Upper lobe of left lung (tissue), 6 donors: ENCODE measurements around the gene JMJD1C. TPM values are rescaled to one million over a fixed set of nuclear protein-coding genes. Genes with fewer than 3 reads are reported as not detected.
A peak's percentile ranks its signal among the peaks of the same experiment; 100 is the strongest.

Experiments
- ATAC-seq, 2 donors: fragments of 200-7000 bp; cut with Tn5 transposase; one replicate each; pipeline ENCODE4 v1.9.1; 2022; ENCODE audit warnings: mild to moderate bottlenecking in 2 of 2, moderate library complexity in 2 of 2; ENCODE audit not compliant: low FRiP score in 2 of 2
- DNase-seq, 2 donors: peaks; one replicate each; pipeline ENCODE4 v3.0.0-alpha.2; 2019 to 2020
- H3K27ac ChIP-seq, 4 donors: fragments of 200-600 bp; sonication (generic); one replicate each; pipeline ENCODE4 v1.5.1; 2016 to 2019
- H3K27me3 ChIP-seq, 4 donors: fragments of 200-600 bp; sonication (generic); one replicate each; pipeline ENCODE4 v1.5.1; 2017 to 2019
- H3K36me3 ChIP-seq, 4 donors: fragments of 200-600 bp; sonication (generic); one replicate each; pipeline ENCODE4 v1.5.1; 2016 to 2019
- H3K4me1 ChIP-seq, 4 donors: fragments of 200-600 bp; sonication (generic); one replicate each; pipeline ENCODE4 v1.5.1; 2018 to 2019
- H3K4me3 ChIP-seq, 4 donors: fragments of 200-600 bp; sonication (generic); one replicate each; pipeline ENCODE4 v1.5.1; 2017 to 2019; ENCODE audit warnings: mild to moderate bottlenecking in 2 of 4, moderate library complexity in 1 of 4
- H3K9me3 ChIP-seq, 4 donors: fragments of 200-600 bp; sonication (generic); one replicate each; pipeline ENCODE4 v1.5.1; 2018 to 2019
- EP300 ChIP-seq, 4 donors: sonication (generic); formaldehyde crosslinking; IDR thresholded peaks; one replicate each; pipeline ENCODE4 v1.5.1; 2017; ENCODE audit warnings: antibody characterized with exemption in 4 of 4, control low read depth in 2 of 4
- POLR2A ChIP-seq, 4 donors: fragments of 450-650 bp; IDR thresholded peaks; one replicate each; pipeline ENCODE4 v1.5.1; 2016 to 2017; ENCODE audit warnings: antibody characterized with exemption in 4 of 4, mild to moderate bottlenecking in 2 of 4
- POLR2AphosphoS5 ChIP-seq, 2 donors: sonication (generic); formaldehyde crosslinking; IDR thresholded peaks; one replicate each; pipeline ENCODE4 v1.5.1; 2017; ENCODE audit warnings: antibody characterized with exemption in 2 of 2
- WGBS, 2 donors: methylation state at CpG; one replicate each; pipeline ENCODE4 v1.1.5; 2017 to 2018; 5-methylcytosine and 5-hydroxymethylcytosine counted together
- total RNA-seq, 6 donors: library from RNA; depleted of rRNA in 4 of 6; stranded (reverse); fragments of >200 nt in 4 of 6; gene quantifications; one replicate each; pipeline versions ENCODE4 v1.1.0 to v1.2.1, GENCODE V29; 2016 to 2021
- TF ChIP-seq, protein P1 (sequence below), 6 experiments: fragments of 450-650 bp in 4 of 6; fragments of 200-600 bp in 2 of 6; sonication (generic) in 2 of 6; IDR thresholded peaks; one replicate each; pipeline ENCODE4 v1.5.1; 2016 to 2019; ENCODE audit warnings: antibody characterized with exemption in 6 of 6
- donor health status: DM: no; HTN: no; CAD: no; lungs with moderate emphysema.
- donor health status: DM: no; HTN: yes; CAD: no; lungs with severe emphysema.

JMJD1C gene
- total RNA-seq, 6 donors from 2014 or later, result 80.2 to 130 (median 94.2) TPM

DNA sequence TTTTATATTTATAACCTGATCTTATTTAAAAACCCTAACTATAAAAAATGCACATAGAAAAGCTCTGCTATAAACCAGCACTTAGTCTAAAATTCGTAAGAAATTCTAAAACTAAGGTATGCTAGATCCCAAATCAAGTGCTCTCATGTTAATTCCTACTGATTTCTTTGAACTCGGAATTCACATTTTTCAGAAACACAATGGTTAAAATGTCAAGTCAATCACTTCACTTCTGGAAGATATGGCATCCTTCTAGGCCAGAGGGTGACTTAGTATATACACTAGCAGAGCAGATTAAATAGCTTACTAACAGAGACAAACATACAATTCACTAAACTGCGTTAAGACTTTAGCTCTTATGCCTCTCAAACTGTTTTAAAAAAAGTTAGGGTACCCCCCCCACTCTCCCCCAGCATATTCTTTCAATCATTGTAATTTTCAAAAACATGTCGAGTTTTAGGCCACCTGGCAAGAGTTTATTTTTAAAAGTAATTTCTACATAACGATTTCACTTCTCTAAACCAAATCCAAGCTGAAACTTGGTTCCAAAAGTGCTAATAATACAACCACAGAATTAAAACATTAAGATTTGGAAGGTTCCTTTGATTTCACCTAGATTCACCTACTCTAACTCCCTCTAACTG is 203.2 kb downstream of the JMJD1C start:
- ATAC-seq (no peak), DNase-seq (no peak)
- H3K4me3 ChIP-seq, result no peak overlapping the region
- H3K4me1 ChIP-seq, result peaks cover 56 to 70% (median 63%) of the 10 kb centered on the region in 4 donors
- peak overlapping the region in 3 of 4 donors; percentile 15 to 76 (median 20) for H3K27ac ChIP-seq
- no peak for TF ChIP-seq POLR2AphosphoS5 (IDR thresholded peaks at IDR 0.05)
- no peak for TF ChIP-seq POLR2A (IDR thresholded peaks at IDR 0.05)
- TF ChIP-seq, protein P1, sequence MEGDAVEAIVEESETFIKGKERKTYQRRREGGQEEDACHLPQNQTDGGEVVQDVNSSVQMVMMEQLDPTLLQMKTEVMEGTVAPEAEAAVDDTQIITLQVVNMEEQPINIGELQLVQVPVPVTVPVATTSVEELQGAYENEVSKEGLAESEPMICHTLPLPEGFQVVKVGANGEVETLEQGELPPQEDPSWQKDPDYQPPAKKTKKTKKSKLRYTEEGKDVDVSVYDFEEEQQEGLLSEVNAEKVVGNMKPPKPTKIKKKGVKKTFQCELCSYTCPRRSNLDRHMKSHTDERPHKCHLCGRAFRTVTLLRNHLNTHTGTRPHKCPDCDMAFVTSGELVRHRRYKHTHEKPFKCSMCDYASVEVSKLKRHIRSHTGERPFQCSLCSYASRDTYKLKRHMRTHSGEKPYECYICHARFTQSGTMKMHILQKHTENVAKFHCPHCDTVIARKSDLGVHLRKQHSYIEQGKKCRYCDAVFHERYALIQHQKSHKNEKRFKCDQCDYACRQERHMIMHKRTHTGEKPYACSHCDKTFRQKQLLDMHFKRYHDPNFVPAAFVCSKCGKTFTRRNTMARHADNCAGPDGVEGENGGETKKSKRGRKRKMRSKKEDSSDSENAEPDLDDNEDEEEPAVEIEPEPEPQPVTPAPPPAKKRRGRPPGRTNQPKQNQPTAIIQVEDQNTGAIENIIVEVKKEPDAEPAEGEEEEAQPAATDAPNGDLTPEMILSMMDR (IDR thresholded peaks at IDR 0.05), result no peak
- TF ChIP-seq EP300 (IDR thresholded peaks at IDR 0.05), result no peak
- peaks cover 0 to 7% (median 0%) of the 10 kb centered on the region in 4 donors for H3K36me3 ChIP-seq
- WGBS, 2 donors, result 67 to 68% methylated on average over 5 of the region's 5 CpGs
- no peaks in the 10 kb centered on the region for H3K9me3 ChIP-seq
- H3K27me3 ChIP-seq, result no peaks in the 10 kb centered on the region

GRCh38 chr10:63261496-63261895 is 204.3 kb downstream of the JMJD1C start:
- DNase-seq (no peak), ATAC-seq (no peak)
- Histone ChIP-seq H3K36me3 (peaks cover 0 to 7% (median 0%) of the 10 kb centered on the region in 4 donors), H3K27ac (peak overlapping the region in 3 of 4 donors; percentile 52 to 76 (median 61)), H3K4me3 (no peak overlapping the region), H3K9me3 (no peaks in the 10 kb centered on the region), H3K27me3 (no peaks in the 10 kb centered on the region), H3K4me1 (peaks cover 66 to 76% (median 73%) of the 10 kb centered on the region in 4 donors)
- TF ChIP-seq, protein P1 (IDR thresholded peaks at IDR 0.05), result no peak
- TF ChIP-seq EP300 (IDR thresholded peaks at IDR 0.05), result no peak
- WGBS, 2 donors, result 79 to 81% methylated on average over 3 of the region's 3 CpGs

- Histone ChIP-seq H3K4me3 (no peak overlapping the region), H3K27ac (peak overlapping the region in 3 of 4 donors; percentile 52 to 76 (median 61)), H3K27me3 (no peaks in the 10 kb centered on the region), H3K36me3 (peaks cover 0 to 7% (median 0%) of the 10 kb centered on the region in 4 donors), H3K4me1 (peaks cover 72 to 82% (median 78%) of the 10 kb centered on the region in 4 donors), H3K9me3 (no peaks in the 10 kb centered on the region)
- no peak for DNase-seq
- TF ChIP-seq EP300 (IDR thresholded peaks at IDR 0.05) (no peak), POLR2A (IDR thresholded peaks at IDR 0.05) (no peak), POLR2AphosphoS5 (IDR thresholded peaks at IDR 0.05) (no peak)
- TF ChIP-seq, protein P1 (IDR thresholded peaks at IDR 0.05), result no peak
- WGBS, 2 donors, result 33 to 57% methylated on average over 3 of the region's 3 CpGs
- no peak for ATAC-seq
These were observed 204.9 kb downstream of the JMJD1C start for GRCh38 chr10:63260860-63261251.

GRCh38 chr10:63260103-63260859 is 205.5 kb downstream of the JMJD1C start:
- peak overlapping the region in 2 of 4 donors; percentile 61 to 76 for H3K27ac ChIP-seq
- DNase-seq, result no peak
- ATAC-seq, result no peak
- H3K36me3 ChIP-seq, result peaks cover 0 to 7% (median 0%) of the 10 kb centered on the region in 4 donors
- WGBS, 2 donors, result 91 to 93% methylated on average over 17 of the region's 17 CpGs
- no peak for TF ChIP-seq POLR2A (IDR thresholded peaks at IDR 0.05)
- TF ChIP-seq EP300 (IDR thresholded peaks at IDR 0.05), result no peak
- TF ChIP-seq, protein P1 (IDR thresholded peaks at IDR 0.05), result no peak
- no peak for TF ChIP-seq POLR2AphosphoS5 (IDR thresholded peaks at IDR 0.05)
- H3K4me3 ChIP-seq, result no peak overlapping the region
- H3K4me1 ChIP-seq, result peaks cover 74 to 88% (median 80%) of the 10 kb centered on the region in 4 donors
- H3K27me3 ChIP-seq, result no peaks in the 10 kb centered on the region
- H3K9me3 ChIP-seq, result no peaks in the 10 kb centered on the region
